ENCODE data around the gene SBK1.
"Not testable (repeated sequence)": the region's sequence is repeated elsewhere in the genome, so short reads cannot be mapped to it uniquely, and the experiment has no call there.

Gene SBK1

DNA sequence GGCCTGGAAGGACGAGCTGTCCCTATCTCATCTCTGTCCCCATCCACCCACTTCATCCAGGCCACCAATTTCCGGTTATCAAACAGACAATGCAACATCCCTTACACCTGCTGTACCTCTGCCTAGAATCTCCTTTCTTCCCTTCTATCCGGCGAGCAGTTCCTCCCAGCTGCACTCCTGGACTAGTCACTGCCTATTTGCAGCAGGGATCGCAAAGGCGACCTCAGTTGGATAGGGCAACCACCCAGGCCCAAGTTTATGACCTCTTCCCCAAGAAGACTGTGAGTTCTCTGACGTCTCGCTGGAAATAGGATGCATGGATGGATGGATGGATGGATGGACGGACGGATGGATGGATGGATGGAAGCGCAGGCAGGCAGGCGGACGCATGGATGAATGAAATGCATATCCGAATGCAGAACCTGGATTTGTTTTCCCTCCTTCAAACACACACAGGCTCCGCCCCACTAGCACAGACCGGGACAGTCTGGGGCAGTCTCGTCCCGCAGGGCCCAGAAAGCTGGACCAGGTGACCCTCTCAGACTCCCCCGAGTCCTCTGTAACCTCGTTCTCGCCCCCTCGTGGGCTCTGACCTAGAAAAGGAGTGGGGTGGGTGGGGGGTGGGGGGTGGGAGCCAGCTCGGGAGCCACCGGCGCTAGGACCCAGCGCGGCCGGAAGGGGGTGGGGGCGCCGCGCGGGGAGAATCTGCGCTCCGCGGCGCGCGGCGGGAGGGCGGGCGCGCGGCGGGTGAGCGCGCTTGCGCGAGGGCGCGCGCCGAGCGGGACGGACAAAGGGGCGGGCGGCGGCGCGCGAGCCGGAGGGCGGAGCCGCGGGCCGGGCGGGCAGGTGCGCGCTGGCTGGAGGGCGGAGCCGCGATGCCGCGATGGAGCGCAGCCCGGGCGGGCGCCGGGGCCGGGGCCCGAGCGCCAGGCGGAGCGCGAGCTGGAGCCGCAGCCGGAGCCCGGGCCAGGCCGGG, at the start of gene SBK1:
Gene SBK1 (plus strand): TSS at position 875 of the 976 bp plus-strand sequence. CDS start 24,867 bp downstream, outside the sequence.
- DNase-seq: peak; percentile 80

DNA sequence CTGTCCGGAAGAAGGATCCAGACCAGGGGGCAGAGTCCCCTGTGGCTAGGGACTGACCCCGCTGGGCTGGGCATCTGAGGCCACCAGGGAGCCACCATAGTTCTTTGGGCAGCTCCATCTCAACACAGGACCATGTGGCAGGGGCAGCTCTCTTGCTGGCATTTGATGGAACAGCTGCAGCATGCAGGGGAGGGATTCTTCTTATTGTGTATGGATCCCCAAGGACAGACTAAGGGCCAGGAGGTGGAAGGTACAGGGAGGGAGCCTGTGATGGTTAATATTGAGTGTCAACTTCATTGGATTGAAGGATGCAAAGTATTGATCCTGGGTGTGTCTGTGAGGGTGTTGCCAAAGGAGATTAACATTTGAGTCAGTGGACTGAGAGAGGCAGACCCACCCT, 42.8 kb upstream of the SBK1 start:
- not testable (repeated sequence) for DNase-seq

DNA sequence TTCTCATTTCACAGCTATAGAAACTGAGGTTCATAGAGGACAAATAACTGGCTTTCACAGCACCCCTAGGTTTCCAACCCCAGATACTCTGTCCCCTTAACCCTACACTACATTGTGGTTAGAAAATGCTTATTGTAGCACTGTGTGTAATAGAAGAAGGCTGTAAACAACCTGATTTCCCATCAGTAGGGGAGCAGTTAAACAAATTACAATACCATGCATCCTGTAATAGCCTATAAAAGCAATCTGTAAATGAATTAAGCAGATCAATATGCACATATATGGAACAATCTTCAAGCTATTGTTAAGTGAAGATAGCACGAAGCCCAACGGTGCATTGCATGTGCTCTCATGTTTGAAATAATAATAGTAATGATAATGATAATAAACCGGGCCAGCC, 41.3 kb upstream of the SBK1 start:
- DNase-seq: no peak

DNA sequence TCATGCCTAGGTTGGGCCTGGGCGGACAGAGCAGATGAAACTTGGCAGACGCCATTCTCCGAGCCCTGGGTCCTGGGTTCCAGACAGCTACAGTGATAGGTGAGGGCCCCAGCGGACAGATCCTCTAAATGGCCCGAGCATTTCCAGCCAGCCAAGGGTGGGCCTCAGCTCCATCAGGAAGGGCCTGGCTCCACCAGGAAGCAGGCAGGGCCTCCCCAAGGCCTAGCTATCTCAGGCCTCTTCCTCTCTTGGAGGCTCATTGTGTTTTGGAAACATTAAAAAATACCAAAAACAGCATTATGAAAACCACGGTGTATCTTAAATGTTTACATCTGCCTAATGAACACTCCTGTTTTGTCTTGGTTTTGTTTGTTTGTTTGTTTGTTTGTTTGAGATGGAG, 38.2 kb upstream of the SBK1 start:
- no peak for DNase-seq

GRCh38 chr16:28255838-28256237, 36.5 kb upstream of the SBK1 start:
- no peak for DNase-seq

DNA sequence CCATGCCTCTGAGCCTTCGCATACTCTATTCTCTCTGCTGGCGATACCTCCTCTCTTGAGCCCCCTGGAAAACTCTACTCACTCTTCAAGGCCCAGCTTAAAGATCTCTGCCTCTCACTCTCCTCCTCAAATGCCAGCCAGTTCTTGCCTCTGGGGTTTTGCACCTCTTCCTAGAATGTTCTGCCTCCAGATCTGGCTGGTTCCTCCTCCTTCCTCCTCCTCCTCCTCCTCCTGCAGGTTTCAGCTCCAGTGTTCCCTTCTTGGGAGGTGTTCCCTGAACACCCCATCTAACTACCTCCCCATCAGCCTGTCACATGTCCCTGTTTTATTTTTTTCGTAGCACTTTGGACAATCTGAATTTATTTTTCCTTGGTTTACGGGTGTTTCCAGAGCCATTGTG, 35.1 kb upstream of the SBK1 start:
- no peak for DNase-seq

- no peak for DNase-seq
These were observed 33.8 kb upstream of the SBK1 start for GRCh38 chr16:28258567-28258966.

DNA sequence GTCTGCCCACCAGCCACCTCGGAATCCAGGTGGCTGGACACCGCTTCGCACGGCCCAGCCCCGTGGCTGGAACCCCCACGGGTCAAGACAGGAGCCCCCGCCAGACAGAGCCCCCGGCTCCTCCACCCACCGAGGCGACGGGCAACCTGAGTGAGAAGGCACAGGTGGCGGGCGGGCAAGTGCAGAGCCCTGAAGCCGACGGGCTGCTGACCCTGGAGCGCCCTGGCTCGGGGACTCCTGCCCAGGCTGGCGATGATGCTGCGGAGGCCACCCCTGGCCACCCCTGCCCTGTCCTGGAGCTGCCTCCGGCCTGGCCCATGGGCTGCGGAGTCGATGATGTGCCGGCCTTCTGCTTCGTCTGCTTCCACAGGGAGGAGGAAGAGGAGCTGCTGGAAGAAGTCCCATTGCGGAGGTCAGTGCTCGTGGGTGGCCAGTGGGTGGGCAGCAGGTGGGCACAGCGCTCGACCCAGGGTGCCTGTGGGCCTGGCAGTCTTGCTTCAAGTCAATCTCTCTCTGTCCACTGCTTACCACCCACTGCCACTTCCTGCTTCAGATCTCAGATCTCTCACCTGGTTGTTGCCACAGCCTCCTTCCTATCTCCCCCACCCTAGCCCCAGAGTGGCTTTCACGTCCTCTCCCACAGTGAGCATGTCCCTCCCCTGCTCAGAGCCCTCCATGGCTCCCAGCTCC, 33.1 kb upstream of the SBK1 start:
- DNase-seq: no peak

- DNase-seq: no peak
These were observed 32.6 kb upstream of the SBK1 start for GRCh38 chr16:28259781-28260150.

- DNase-seq: no peak
These were observed 32.1 kb upstream of the SBK1 start for GRCh38 chr16:28260193-28260592.

DNA sequence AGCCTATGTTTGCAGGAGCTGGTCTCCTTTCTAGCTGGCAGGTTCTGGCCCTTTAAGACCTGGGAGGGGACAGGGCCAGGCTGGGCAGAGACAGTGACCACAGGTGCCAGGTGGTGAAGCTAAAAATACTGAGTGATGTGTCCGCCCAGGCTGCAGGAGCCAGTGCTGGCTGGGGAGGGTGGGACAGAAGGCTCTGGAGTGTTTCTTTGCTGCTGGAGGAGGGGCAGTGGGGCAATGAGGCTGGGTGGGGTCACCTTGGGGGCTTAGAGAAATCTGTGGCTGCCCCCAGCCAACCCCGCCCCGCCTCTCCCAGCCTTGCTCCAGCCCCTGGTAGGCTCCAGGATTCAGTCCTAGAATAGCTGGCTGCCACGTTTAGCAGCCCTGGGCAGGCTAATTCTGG, 30.4 kb upstream of the SBK1 start:
- no peak for DNase-seq

- no peak for DNase-seq
These were observed 29.0 kb upstream of the SBK1 start for GRCh38 chr16:28263305-28263704.

GRCh38 chr16:28264656-28265055, 27.7 kb upstream of the SBK1 start:
- DNase-seq: no peak

GRCh38 chr16:28265822-28266221, 26.5 kb upstream of the SBK1 start:
- no peak for DNase-seq

GRCh38 chr16:28267356-28267755, 25.0 kb upstream of the SBK1 start:
- no peak for DNase-seq

- DNase-seq: no peak
These were observed 18.8 kb upstream of the SBK1 start for GRCh38 chr16:28273511-28273910.

DNA sequence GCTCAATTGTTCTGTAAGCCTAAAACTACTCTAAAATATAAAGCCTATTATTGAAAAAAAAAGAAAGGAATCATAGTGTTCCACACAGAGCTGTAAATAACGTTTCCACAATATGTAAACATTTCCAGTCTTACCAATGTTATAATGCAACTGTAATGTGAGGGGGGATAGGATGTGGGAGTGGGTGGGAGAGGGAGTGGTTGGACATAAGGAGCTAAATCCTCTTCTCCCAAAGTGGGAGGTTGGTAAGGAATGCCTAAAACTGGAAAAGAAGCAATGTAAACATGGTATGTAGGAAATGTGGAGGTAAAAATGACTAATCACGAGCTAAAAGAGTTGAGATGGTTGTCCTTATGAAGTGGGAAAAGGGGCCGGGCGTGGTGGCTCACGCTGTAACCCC, 17.6 kb upstream of the SBK1 start:
- no peak for DNase-seq

GRCh38 chr16:28276301-28276700, 16.0 kb upstream of the SBK1 start:
- DNase-seq: no peak

DNA sequence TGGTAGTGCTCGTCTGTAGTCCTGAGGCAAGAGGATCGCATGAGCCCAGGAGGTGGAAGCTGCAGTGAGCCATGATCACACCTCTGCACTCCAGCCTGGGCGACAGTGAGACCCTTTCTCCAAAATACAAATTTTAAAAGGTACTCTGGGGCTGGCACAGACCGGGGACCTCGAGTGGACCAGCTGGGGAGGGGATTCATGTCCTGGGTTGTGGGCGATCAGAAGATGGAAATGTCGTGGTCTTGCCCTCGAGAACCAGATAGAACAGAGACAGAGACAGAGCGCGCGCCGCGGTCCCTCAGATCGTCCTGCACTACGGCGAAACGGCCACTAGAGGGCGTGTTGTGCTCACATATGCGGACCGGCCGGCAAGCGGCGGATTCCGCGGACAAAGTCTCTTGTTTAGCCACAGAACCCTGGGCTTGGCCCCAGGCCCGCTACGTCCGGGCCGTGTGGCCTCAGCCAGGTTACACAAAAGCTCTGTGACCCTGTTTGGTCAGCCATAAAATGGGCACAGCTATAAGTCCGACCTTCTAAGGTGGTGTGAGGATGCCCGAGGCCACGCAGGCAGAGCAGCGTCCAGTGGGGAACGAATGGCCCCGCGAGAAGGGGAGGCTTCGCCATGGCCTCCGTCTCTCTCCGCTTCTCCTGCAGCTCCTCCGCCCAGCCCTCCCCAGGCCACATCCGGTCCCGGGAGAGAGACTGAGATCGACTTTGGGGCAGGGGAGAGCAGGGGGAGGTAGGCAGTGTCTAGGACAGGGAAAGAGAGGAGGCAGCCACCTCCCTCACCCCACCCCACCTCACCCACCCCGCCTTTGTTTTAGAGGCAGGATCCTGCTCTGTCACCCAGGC, 14.6 kb upstream of the SBK1 start:
- peak; percentile 82 for DNase-seq

- no peak for DNase-seq
These were observed 13.3 kb upstream of the SBK1 start for GRCh38 chr16:28279006-28279405.

DNA sequence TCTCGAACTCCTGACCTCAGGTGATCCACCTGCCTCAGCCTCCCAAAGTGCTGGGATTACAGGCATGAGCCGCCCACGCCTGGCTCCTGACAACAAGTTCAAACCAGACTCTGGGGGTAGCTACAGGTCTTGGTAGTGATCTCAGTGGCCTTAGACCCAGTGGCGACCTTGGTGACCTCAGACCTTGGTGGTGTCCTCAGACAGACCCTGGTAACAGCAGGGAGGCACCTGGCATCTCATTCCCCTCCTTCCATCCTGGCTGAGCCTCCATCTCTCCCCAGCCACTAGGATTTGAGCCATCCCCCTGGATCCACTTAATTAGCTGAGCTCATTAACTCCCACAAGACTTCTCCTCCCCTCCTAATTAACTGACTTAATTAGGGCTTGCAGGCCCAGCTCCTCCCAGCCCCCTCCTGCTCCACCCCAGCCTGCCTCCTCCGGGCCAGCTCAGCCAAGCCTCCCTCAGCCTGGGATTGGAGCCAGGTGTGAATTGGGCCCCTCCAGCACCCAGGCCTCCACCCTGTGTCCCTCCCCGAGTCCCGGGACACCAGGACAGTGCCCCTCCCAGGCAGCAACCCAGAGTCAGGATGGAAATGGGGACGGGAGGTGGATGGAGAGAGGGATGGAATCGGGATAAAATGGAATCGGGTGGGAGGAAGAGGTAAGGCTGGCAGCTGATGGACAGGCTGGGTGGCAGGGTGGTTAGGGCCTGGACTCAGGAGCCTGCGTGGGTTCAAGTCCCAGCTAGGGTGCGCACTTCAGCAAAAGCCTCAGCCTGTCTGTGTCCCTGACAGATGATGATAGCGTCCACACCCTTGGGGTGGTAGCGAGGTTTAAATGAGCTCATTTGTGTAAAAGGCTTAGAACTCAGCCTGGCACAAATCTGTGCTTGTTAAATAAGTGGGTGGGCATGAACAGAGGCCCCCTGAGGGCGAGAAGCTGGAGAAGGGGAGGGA, 11.2 kb upstream of the SBK1 start:
- DNase-seq: no peak

DNA sequence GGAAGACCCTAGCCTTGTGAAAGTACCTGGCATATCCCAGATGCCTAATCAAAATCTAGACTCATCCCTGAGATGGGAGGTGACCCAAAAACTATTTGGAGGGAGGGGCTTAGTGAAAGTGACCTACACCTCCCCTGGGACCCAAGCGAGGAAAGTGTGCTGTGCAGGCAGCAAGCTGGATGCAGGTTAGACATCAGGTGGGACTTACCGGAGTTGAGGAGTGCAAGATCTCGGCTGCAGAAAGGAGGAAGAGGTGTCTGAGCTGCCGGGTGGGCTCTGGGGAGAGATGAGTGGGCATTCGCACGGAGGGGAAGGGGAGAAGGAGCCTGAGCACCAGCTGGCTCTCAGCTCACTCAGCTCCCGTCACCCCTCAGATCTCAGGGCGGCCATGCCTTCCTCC, 10.3 kb upstream of the SBK1 start:
- DNase-seq: no peak
